GM20431 (cell line): Measurements from ENCODE around the gene MED4.
"Not testable (repeated sequence)": the region's sequence is repeated elsewhere in the genome, so short reads cannot be mapped to it uniquely, and the experiment has no call there.

ENCODE experiments used
- in situ Hi-C: fragments of 300-500 bp; cut with MseI, MboI; formaldehyde crosslinking; loops from one replicate; pipeline ENCODE4 v1.15.0; 2020; ENCODE audit warnings: low sequenced_read_pairs; ENCODE audit not compliant: unreplicated experiment

Gene MED4

GRCh38 chr13:48108106-48108505 lies 13.2 kb upstream of the MED4 start:
- in situ Hi-C loops: no loop called here

- in situ Hi-C loops: no loop called here
These were observed 2.9 kb upstream of the MED4 start for GRCh38 chr13:48097793-48098192.

GRCh38 chr13:48096670-48097069 lies 1.8 kb upstream of the MED4 start:
- in situ Hi-C loops: no loop called here

- in situ Hi-C loops: no loop called here
These were observed 512 bp downstream of the MED4 start for GRCh38 chr13:48094404-48094780.

- in situ Hi-C loops: no loop called here
These were observed 1.3 kb downstream of the MED4 start for GRCh38 chr13:48093588-48093987.

GRCh38 chr13:48086272-48086671 lies 8.6 kb downstream of the MED4 start:
- in situ Hi-C loops: no loop called here

GRCh38 chr13:48081739-48082138 lies 13.2 kb downstream of the MED4 start:
- in situ Hi-C loops: no loop called here

- in situ Hi-C loops: no loop called here
These were observed 16.6 kb downstream of the MED4 start for GRCh38 chr13:48078251-48078656.

GRCh38 chr13:48074006-48074405 lies 20.9 kb downstream of the MED4 start:
- in situ Hi-C loops: no loop called here

- in situ Hi-C loops: no loop called here
These were observed 22.1 kb downstream of the MED4 start for GRCh38 chr13:48072787-48073186.

GRCh38 chr13:48072304-48072703 lies 22.6 kb downstream of the MED4 start:
- in situ Hi-C loops: no loop called here

GRCh38 chr13:48070942-48071341 lies 24.0 kb downstream of the MED4 start:
- in situ Hi-C loops: no loop called here

GRCh38 chr13:48069573-48069972 lies 25.3 kb downstream of the MED4 start:
- in situ Hi-C loops: no loop called here

- in situ Hi-C loops: no loop called here
These were observed 26.0 kb downstream of the MED4 start for GRCh38 chr13:48068952-48069351.

GRCh38 chr13:48068036-48068435 lies 26.9 kb downstream of the MED4 start:
- in situ Hi-C loops: no loop called here

- in situ Hi-C loops: no loop called here
These were observed 28.5 kb downstream of the MED4 start for GRCh38 chr13:48066310-48066989.

GRCh38 chr13:48059951-48060350 lies 35.0 kb downstream of the MED4 start:
- in situ Hi-C loops: not testable (repeated sequence)

GRCh38 chr13:48058536-48058935 lies 36.4 kb downstream of the MED4 start:
- in situ Hi-C loops: not testable (repeated sequence)

- in situ Hi-C loops: no loop called here
These were observed 39.2 kb downstream of the MED4 start for GRCh38 chr13:48055712-48056111.

- in situ Hi-C loops: no loop called here
These were observed 40.3 kb downstream of the MED4 start for GRCh38 chr13:48054601-48055000.

GRCh38 chr13:48050550-48050949 lies 44.4 kb downstream of the MED4 start:
- in situ Hi-C loops: no loop called here

- in situ Hi-C loops: no loop called here
These were observed 51.0 kb downstream of the MED4 start for GRCh38 chr13:48043789-48044503.
